HCT116 (cell line): ENCODE measurements around the gene FMO2. TPM values are rescaled to one million over a fixed set of nuclear protein-coding genes. Genes with fewer than 3 reads are reported as not detected.

Experiments
- ATAC-seq: fragments of 200-7000 bp; cut with Tn5 transposase; 2 replicates; pipeline ENCODE4 v1.9.1; 2020; ENCODE audit warnings: mild to moderate bottlenecking, moderate library complexity
- BruUV-seq: library from RNA; stranded (reverse); fragments of 400-500 nt; replicated peaks from 2 replicates; lab custom pipeline; 2021; lab: Mats Ljungman, UMichigan
- CTCF ChIA-PET: fragments of 300-600 bp; sonication (Branson Sonifier 250); formaldehyde crosslinking; loops from one replicate; lab custom pipeline; 2021; ENCODE audit warnings: antibody characterized with exemption; lab: Charles Lee
- POLR2A ChIA-PET: fragments of 300-600, 350-600 bp; sonication (Branson Sonifier 250); formaldehyde crosslinking; loops from one replicate; lab custom pipeline; 2021; ENCODE audit warnings: antibody characterized with exemption; lab: Charles Lee
- RAD21 ChIA-PET, 2 experiments: fragments of 300-600 bp; sonication (Branson Sonifier 250); formaldehyde crosslinking; loops; one replicate each; lab custom pipeline; 2023; ENCODE audit warnings: low total read pairs in 2 of 2; ENCODE audit not compliant: uncharacterized antibody in 2 of 2, unreplicated experiment in 2 of 2, low non-redundant PET in 1 of 2; lab: Charles Lee
- DNase-seq: peaks from one replicate; pipeline ENCODE4 v3.0.0-alpha.2; 2010; ENCODE audit warnings: low read depth, low spot score
- H2AFZ ChIP-seq: fragments of 200-600 bp; shearing (Covaris generic), sonication (generic); 2 replicates; pipeline ENCODE4 v1.6.1; 2017; ENCODE audit warnings: low read depth, mixed run types, mixed read lengths, antibody characterized with exemption, low read length; ENCODE audit not compliant: poor library complexity, severe bottlenecking
- H3K27ac ChIP-seq: 2 replicates; pipeline ENCODE4 v1.5.1; 2012; ENCODE audit warnings: low read depth, low read length
- H3K27me3 ChIP-seq: fragments of 200-600 bp; sonication (generic); 2 replicates; pipeline ENCODE4 v1.6.1; 2016; ENCODE audit warnings: mixed run types, low read length, mixed read lengths; ENCODE audit not compliant: insufficient read depth
- H3K36me3 ChIP-seq, 2 experiments: fragments of 200-500 bp in 1 of 2; fragments of 200-600 bp in 1 of 2; sonication (Bioruptor generic) in 1 of 2; sonication (generic) in 1 of 2; 2 replicates each; pipeline versions ENCODE4 v1.5.1 to v1.6.1; 2014 to 2016; ENCODE audit warnings: low read length in 2 of 2, inconsistent platforms in 1 of 2, mixed read lengths in 1 of 2, mixed run types in 1 of 2; ENCODE audit not compliant: insufficient read depth in 2 of 2, control insufficient read depth in 1 of 2
- H3K4me1 ChIP-seq, 2 experiments: fragments of 200-600 bp in 1 of 2; sonication (generic) in 1 of 2; 2 replicates each; pipeline versions ENCODE4 v1.5.1 to v1.6.1; 2012 to 2017; ENCODE audit warnings: low read length in 2 of 2, inconsistent platforms in 1 of 2, mild to moderate bottlenecking in 1 of 2, mixed read lengths in 1 of 2, mixed run types in 1 of 2, moderate library complexity in 1 of 2; ENCODE audit not compliant: insufficient read depth in 2 of 2, control insufficient read depth in 1 of 2
- H3K4me2 ChIP-seq: fragments of 200-600 bp; sonication (generic); 2 replicates; pipeline ENCODE4 v1.6.1; 2017; ENCODE audit warnings: mixed run types, low read length, mixed read lengths
- H3K4me3 ChIP-seq, 2 experiments: fragments of 200-600 bp in 1 of 2; sonication (generic) in 1 of 2; replicated peaks in 1 of 2; 2 replicates each; pipeline ENCODE4 v1.5.1; 2011 to 2016; ENCODE audit warnings: low read length in 2 of 2, control low read depth in 1 of 2, low read depth in 1 of 2, mild to moderate bottlenecking in 1 of 2, mixed read lengths in 1 of 2, mixed run types in 1 of 2
- H3K79me2 ChIP-seq: fragments of 200-600 bp; sonication (generic); 2 replicates; pipeline ENCODE4 v1.6.1; 2017; ENCODE audit warnings: mild to moderate bottlenecking, mixed run types, low read length, moderate library complexity, mixed read lengths; ENCODE audit not compliant: insufficient read depth
- H3K9ac ChIP-seq: fragments of 200-600 bp; sonication (generic); 2 replicates; pipeline ENCODE4 v1.6.1; 2016; ENCODE audit warnings: low read length, mixed read lengths
- H3K9me2 ChIP-seq: fragments of 200-600 bp; sonication (generic), shearing (Covaris generic); 2 replicates; pipeline ENCODE4 v1.6.1; 2017; ENCODE audit warnings: mixed run types, mild to moderate bottlenecking, moderate library complexity; ENCODE audit not compliant: insufficient read depth
- H3K9me3 ChIP-seq, 2 experiments: fragments of 200-500 bp in 1 of 2; fragments of 200-600 bp in 1 of 2; sonication (Bioruptor generic) in 1 of 2; sonication (generic) in 1 of 2; 2 replicates each; pipeline ENCODE4 v1.6.1; 2014 to 2017; ENCODE audit warnings: low read length in 2 of 2, mixed read lengths in 2 of 2, inconsistent platforms in 1 of 2, low read depth in 1 of 2, mild to moderate bottlenecking in 1 of 2, mixed run types in 1 of 2, moderate library complexity in 1 of 2; ENCODE audit not compliant: control insufficient read depth in 1 of 2, insufficient read depth in 1 of 2
- H4K20me1 ChIP-seq: fragments of 200-600 bp; sonication (generic), shearing (Covaris generic); 2 replicates; pipeline ENCODE4 v1.6.1; 2017; ENCODE audit warnings: mixed run types, mild to moderate bottlenecking, moderate library complexity; ENCODE audit not compliant: insufficient read depth
- CBX3 ChIP-seq: IDR thresholded peaks from 2 replicates; pipeline ENCODE4 v1.6.1; 2012; ENCODE audit warnings: low read depth
- CEBPB ChIP-seq: IDR thresholded peaks from 2 replicates; pipeline ENCODE4 v1.6.1; 2012; ENCODE audit warnings: low read depth
- ELF1 ChIP-seq: IDR thresholded peaks from 2 replicates; pipeline ENCODE4 v1.6.1; 2012; ENCODE audit warnings: low read depth, borderline replicate concordance
- EZH2 ChIP-seq: fragments of 200-600 bp; sonication (generic); IDR thresholded peaks from 2 replicates; pipeline ENCODE4 v1.6.1; 2017; ENCODE audit warnings: antibody characterized with exemption, mixed run types
- ZFX ChIP-seq: fragments of 450-650 bp; IDR thresholded peaks from 2 replicates; pipeline ENCODE4 v1.6.1; 2017
- intact Hi-C: fragments of 100-400 bp; cut with micrococcal nuclease; formaldehyde crosslinking; loops from 2 replicates; pipeline ENCODE4 v1.10.0; 2022
- total RNA-seq: library from RNA; stranded (reverse); gene quantifications from one replicate; pipeline ENCODE4 v1.2.1, GENCODE V29; 2021; ENCODE audit not compliant: unreplicated experiment
- TF ChIP-seq, protein P1 (sequence below): IDR thresholded peaks from 2 replicates; pipeline ENCODE4 v1.6.1; 2012; ENCODE audit warnings: low read depth
- TF ChIP-seq, protein P2 (sequence below), 3 experiments: fragments of 200-600 bp in 1 of 3; sonication (generic) in 1 of 3; IDR thresholded peaks in 2 of 3; conservative IDR thresholded peaks in 1 of 3; 2 replicates each; pipeline ENCODE4 v1.5.1; 2012 to 2017; ENCODE audit warnings: low read depth in 2 of 3, low read length in 2 of 3, antibody characterized with exemption in 1 of 3, borderline replicate concordance in 1 of 3, control low read depth in 1 of 3, mild to moderate bottlenecking in 1 of 3, mixed read lengths in 1 of 3, mixed run types in 1 of 3, moderate library complexity in 1 of 3; ENCODE audit not compliant: insufficient read depth in 1 of 3

Gene FMO2
- total RNA-seq, 1 experiment from 2014 or later = 0.30 TPM

DNA sequence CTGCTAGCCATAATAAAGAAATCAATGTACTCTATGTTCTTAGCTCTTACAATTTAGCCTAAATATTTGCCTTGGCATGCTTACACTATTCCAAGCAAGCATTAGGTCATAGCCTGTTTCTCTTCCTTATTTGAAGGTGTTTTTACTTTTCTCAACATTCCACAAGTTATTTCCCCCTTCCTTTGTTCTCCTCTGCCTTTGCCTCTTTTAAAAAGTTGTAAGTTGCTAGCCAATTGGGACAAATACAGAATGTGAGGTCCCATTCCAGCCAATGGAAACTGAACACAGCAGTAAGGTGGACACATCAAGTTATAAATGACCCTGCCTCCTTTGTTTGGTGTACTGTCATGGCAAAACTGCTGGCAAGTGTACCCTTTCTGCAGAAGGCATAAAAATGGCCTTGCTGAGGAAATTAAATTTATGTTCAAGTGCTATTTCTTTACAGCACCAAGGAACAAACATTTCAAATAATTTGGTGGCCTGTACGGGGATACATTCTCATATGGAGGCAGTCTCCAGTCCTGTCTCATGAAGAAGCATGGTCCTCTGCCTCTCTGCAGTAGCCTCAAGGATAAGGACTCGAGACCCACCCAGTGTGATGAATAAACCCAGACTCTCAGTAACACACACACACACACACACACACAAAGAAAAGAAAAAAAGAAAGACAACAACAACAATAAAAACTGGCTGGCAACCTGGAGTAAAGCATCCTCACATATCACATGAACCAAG is 34.4 kb downstream of the FMO2 start:
- ChIA-PET RAD21 (no interaction called here), CTCF (no interaction called here), POLR2A (no interaction called here)
- Histone ChIP-seq H3K27ac (no peak overlapping the region), H3K4me3 (no peak overlapping the region), H3K9me2 (no peaks in the 10 kb centered on the region), H3K27me3 (no peaks in the 10 kb centered on the region), H3K4me1 (no peaks in the 10 kb centered on the region), H3K4me2 (no peak overlapping the region), H3K79me2 (no peaks in the 10 kb centered on the region), H2AFZ (no peak overlapping the region), H3K9me3 (no peaks in the 10 kb centered on the region), H3K36me3 (no peaks in the 10 kb centered on the region), H3K9ac (no peak overlapping the region), H4K20me1 (no peaks in the 10 kb centered on the region)
- ATAC-seq = no peak
- intact Hi-C loops = loop anchor here (10.0 kb wide), 1 partner anchor 535 kb away; no protein-coding TSS in a partner anchor
- no TSS peak for BruUV-seq
- no peak for DNase-seq
- TF ChIP-seq ZFX = no peak
- no peak for TF ChIP-seq CEBPB
- TF ChIP-seq EZH2 = no peak
- TF ChIP-seq, protein P1, sequence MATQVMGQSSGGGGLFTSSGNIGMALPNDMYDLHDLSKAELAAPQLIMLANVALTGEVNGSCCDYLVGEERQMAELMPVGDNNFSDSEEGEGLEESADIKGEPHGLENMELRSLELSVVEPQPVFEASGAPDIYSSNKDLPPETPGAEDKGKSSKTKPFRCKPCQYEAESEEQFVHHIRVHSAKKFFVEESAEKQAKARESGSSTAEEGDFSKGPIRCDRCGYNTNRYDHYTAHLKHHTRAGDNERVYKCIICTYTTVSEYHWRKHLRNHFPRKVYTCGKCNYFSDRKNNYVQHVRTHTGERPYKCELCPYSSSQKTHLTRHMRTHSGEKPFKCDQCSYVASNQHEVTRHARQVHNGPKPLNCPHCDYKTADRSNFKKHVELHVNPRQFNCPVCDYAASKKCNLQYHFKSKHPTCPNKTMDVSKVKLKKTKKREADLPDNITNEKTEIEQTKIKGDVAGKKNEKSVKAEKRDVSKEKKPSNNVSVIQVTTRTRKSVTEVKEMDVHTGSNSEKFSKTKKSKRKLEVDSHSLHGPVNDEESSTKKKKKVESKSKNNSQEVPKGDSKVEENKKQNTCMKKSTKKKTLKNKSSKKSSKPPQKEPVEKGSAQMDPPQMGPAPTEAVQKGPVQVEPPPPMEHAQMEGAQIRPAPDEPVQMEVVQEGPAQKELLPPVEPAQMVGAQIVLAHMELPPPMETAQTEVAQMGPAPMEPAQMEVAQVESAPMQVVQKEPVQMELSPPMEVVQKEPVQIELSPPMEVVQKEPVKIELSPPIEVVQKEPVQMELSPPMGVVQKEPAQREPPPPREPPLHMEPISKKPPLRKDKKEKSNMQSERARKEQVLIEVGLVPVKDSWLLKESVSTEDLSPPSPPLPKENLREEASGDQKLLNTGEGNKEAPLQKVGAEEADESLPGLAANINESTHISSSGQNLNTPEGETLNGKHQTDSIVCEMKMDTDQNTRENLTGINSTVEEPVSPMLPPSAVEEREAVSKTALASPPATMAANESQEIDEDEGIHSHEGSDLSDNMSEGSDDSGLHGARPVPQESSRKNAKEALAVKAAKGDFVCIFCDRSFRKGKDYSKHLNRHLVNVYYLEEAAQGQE = no peak
- no peak for TF ChIP-seq ELF1
- TF ChIP-seq CBX3 = no peak
- TF ChIP-seq, protein P2, sequence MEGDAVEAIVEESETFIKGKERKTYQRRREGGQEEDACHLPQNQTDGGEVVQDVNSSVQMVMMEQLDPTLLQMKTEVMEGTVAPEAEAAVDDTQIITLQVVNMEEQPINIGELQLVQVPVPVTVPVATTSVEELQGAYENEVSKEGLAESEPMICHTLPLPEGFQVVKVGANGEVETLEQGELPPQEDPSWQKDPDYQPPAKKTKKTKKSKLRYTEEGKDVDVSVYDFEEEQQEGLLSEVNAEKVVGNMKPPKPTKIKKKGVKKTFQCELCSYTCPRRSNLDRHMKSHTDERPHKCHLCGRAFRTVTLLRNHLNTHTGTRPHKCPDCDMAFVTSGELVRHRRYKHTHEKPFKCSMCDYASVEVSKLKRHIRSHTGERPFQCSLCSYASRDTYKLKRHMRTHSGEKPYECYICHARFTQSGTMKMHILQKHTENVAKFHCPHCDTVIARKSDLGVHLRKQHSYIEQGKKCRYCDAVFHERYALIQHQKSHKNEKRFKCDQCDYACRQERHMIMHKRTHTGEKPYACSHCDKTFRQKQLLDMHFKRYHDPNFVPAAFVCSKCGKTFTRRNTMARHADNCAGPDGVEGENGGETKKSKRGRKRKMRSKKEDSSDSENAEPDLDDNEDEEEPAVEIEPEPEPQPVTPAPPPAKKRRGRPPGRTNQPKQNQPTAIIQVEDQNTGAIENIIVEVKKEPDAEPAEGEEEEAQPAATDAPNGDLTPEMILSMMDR (IDR thresholded peaks at IDR 0.05 in 2 of 3, conservative IDR thresholded peaks at IDR 0.05 in 1 of 3; ENCODE audit: borderline replicate concordance in 1 of 3, insufficient read depth in 1 of 3, low read depth in 2 of 3, low read length in 2 of 3) = no peak
